ENCODE results near the gene SPIN2A. TPM values are rescaled to one million over a fixed set of nuclear protein-coding genes. Genes with fewer than 3 reads are reported as not detected.
"Not testable (repeated sequence)": the region's sequence is repeated elsewhere in the genome, so short reads cannot be mapped to it uniquely, and the experiment has no call there.

The SPIN2A gene
- total RNA-seq, 1 experiment from 2014 or later = 4.5 TPM

- TF ChIP-seq AFF4 (CRISPR knock-in tag; IDR thresholded peaks at IDR 0.05; ENCODE audit: borderline replicate concordance) (no peak), TCF7 (CRISPR knock-in tag; IDR thresholded peaks at IDR 0.05; ENCODE audit: low read depth) (no peak), USF2 (CRISPR knock-in tag; IDR thresholded peaks at IDR 0.05) (no peak)
Observed at GRCh38 chrX:57155171-57155570, 18.0 kb upstream of the SPIN2A start (continued).

- CTCF ChIA-PET; DNase-seq (ENCODE audit: low spot score); ATAC-seq; H3K27me3 Mint-ChIP-seq (ENCODE audit: low read depth); H3K27ac Mint-ChIP-seq; H3K4me3 Mint-ChIP-seq; POLR2A ChIA-PET: not testable (repeated sequence)
- H3K9me3 Mint-ChIP-seq = peaks cover 38% of the 10 kb centered on the region
- H3K36me3 Mint-ChIP-seq = peaks cover 43% of the 10 kb centered on the region
- H3K4me1 Mint-ChIP-seq = peaks cover 20% of the 10 kb centered on the region
Observed at GRCh38 chrX:57152222-57152621, 15.0 kb upstream of the SPIN2A start.

GRCh38 chrX:57138674-57139073 lies 1.5 kb upstream of the SPIN2A start:
- no peak for TF ChIP-seq ZNF263 (CRISPR knock-in tag; IDR thresholded peaks at IDR 0.05; ENCODE audit: low read depth)
- TF ChIP-seq NR1H2 (CRISPR knock-in tag; IDR thresholded peaks at IDR 0.05) = no peak
- no peak for TF ChIP-seq ERG (CRISPR knock-in tag; IDR thresholded peaks at IDR 0.05)
- TF ChIP-seq ZNF512 (CRISPR knock-in tag; IDR thresholded peaks at IDR 0.05; ENCODE audit: borderline replicate concordance) = no peak
- TF ChIP-seq ZNF281 (CRISPR knock-in tag; IDR thresholded peaks at IDR 0.05) = no peak
- TF ChIP-seq ESRRA (CRISPR knock-in tag; IDR thresholded peaks at IDR 0.05; ENCODE audit: borderline replicate concordance) = no peak
- no peak for TF ChIP-seq EMX1 (CRISPR knock-in tag; IDR thresholded peaks at IDR 0.05)
- TF ChIP-seq SP1 (CRISPR knock-in tag; conservative IDR thresholded peaks at IDR 0.05) = no peak
- no peak for TF ChIP-seq STAT6 (CRISPR knock-in tag; conservative IDR thresholded peaks at IDR 0.05; ENCODE audit: low read depth)
- no peak for TF ChIP-seq NR3C1 (CRISPR knock-in tag; conservative IDR thresholded peaks at IDR 0.05; ENCODE audit: low read depth)
- no peak for TF ChIP-seq PREB (CRISPR knock-in tag; IDR thresholded peaks at IDR 0.05; ENCODE audit: borderline replicate concordance)
- no peak for TF ChIP-seq TEAD4 (CRISPR knock-in tag; IDR thresholded peaks at IDR 0.05)
- TF ChIP-seq IRF2 (CRISPR knock-in tag; IDR thresholded peaks at IDR 0.05; ENCODE audit: borderline replicate concordance, low read depth) = no peak
- Mint-ChIP-seq H3K27ac (0 out of 2 replicates have a peak overlapping the region, but pooled peaks have one; percentile 12), H3K27me3 (ENCODE audit: low read depth) (no peaks in the 10 kb centered on the region), H3K4me1 (peaks cover 27% of the 10 kb centered on the region), H3K4me3 (no peak overlapping the region), H3K36me3 (peaks cover 6% of the 10 kb centered on the region; the same call in 1 of the 2 replicates), H3K9me3 (no peaks in the 10 kb centered on the region)
- ATAC-seq (no peak), DNase-seq (ENCODE audit: low spot score) (no peak)
- ChIA-PET CTCF (no interaction called here), POLR2A (no interaction called here)

All from WTC11 (cell line).